GM12864 (cell line): ENCODE data around the gene TPD52L3.

Source experiments
- DNase-seq: peaks from one replicate; pipeline ENCODE4 v3.0.0-alpha.2; 2011; ENCODE audit warnings: low read depth
- H3K4me3 ChIP-seq: 2 replicates; pipeline ENCODE4 v1.5.1; 2011; ENCODE audit warnings: mild to moderate bottlenecking, low read depth, low read length, control low read depth
- TF ChIP-seq, protein P1 (sequence below): IDR thresholded peaks from 2 replicates; pipeline ENCODE4 v1.5.1; 2011; ENCODE audit warnings: low read depth, mild to moderate bottlenecking, moderate library complexity, low read length, control low read depth, inconsistent platforms; ENCODE audit errors: missing control alignments

Gene TPD52L3

GRCh38 chr9:6328103-6328502 is at the start of gene TPD52L3:
Gene TPD52L3 (plus strand): TSS chr9:6328375. CDS start chr9:6328596, 221 bp downstream.
- DNase-seq, result no peak
- no peak within 1 kb of the TSS for H3K4me3 ChIP-seq
- TF ChIP-seq, protein P1, sequence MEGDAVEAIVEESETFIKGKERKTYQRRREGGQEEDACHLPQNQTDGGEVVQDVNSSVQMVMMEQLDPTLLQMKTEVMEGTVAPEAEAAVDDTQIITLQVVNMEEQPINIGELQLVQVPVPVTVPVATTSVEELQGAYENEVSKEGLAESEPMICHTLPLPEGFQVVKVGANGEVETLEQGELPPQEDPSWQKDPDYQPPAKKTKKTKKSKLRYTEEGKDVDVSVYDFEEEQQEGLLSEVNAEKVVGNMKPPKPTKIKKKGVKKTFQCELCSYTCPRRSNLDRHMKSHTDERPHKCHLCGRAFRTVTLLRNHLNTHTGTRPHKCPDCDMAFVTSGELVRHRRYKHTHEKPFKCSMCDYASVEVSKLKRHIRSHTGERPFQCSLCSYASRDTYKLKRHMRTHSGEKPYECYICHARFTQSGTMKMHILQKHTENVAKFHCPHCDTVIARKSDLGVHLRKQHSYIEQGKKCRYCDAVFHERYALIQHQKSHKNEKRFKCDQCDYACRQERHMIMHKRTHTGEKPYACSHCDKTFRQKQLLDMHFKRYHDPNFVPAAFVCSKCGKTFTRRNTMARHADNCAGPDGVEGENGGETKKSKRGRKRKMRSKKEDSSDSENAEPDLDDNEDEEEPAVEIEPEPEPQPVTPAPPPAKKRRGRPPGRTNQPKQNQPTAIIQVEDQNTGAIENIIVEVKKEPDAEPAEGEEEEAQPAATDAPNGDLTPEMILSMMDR, result no peak

DNA sequence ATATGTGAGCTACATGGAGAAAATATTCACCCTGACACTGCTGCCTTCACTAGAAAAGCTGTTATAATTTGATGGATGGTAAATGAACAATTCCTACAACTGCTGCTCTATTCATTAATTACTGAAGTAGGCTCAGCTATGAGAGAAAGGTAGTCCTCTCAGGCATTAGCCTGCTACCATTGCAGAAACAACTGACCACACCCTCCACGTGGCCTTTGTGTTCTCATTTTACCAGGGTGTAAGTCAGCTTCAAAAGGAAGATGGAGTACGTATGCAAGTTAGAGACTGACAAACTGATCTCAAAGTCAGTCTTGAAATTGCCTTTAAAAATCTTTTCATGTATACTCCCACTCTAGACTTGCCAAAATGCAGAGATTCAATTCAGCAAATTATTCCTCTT is 26.3 kb upstream of the TPD52L3 start:
- H3K4me3 ChIP-seq, result no peak overlapping the region
- TF ChIP-seq, protein P1, result no peak
- DNase-seq, result no peak

- TF ChIP-seq, protein P1, result no peak
- H3K4me3 ChIP-seq, result no peak overlapping the region
- DNase-seq, result no peak
These were observed 25.8 kb upstream of the TPD52L3 start for GRCh38 chr9:6302417-6302816.

GRCh38 chr9:6304232-6304631 is 23.9 kb upstream of the TPD52L3 start:
- TF ChIP-seq, protein P1, result no peak
- H3K4me3 ChIP-seq, result no peak overlapping the region
- no peak for DNase-seq

DNA sequence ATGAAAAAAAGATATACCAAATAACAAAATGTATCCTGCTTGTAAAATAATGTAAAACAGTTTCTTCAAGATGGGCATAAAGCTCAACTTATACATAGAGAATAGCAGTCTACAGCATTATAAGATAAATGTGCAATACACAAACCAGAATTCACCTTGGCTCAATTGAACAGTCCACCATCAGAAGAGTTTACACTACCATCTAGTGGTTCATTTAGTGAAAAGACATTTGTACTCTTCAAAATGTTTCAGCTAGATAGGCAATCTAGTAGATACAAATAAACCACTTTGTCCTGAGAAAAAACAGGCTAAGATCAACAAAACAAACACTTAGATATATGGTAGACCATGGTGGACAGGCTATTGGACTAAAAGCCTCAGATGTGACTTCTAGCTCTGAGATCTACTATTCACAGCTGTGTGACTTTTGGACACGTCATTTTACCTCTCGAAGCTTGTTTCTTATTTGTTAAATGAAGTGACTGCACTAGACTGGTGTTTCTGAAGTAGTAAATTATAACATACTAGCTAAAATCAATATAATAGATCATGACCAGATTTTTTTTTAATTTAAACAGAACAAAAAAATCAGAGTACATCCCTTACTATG is 22.1 kb upstream of the TPD52L3 start:
- TF ChIP-seq, protein P1, result peak; percentile 35
- peak; percentile 10 for DNase-seq
- H3K4me3 ChIP-seq, result no peak overlapping the region

GRCh38 chr9:6307551-6308096 is 20.6 kb upstream of the TPD52L3 start:
- no peak for DNase-seq
- H3K4me3 ChIP-seq, result no peak overlapping the region
- TF ChIP-seq, protein P1, result peak; percentile 5
